Prostate gland (tissue), 2 donors: Measurements from ENCODE around the gene F5.

ENCODE experiments used
- CTCF ChIP-seq, 4 experiments: fragments of 200-600 bp in 2 of 4; fragments of 450-650 bp in 2 of 4; sonication (generic) in 2 of 4; IDR thresholded peaks; 1 replicate in 3 of 4; 2 replicates in 1 of 4; pipeline ENCODE4 v1.5.1; 2016 to 2019; ENCODE audit warnings: antibody characterized with exemption in 4 of 4, mild to moderate bottlenecking in 2 of 4, moderate library complexity in 2 of 4
- POLR2A ChIP-seq: fragments of 450-650 bp; IDR thresholded peaks from one replicate; pipeline ENCODE4 v1.6.1; 2016; ENCODE audit warnings: antibody characterized with exemption, mild to moderate bottlenecking
- POLR2AphosphoS5 ChIP-seq: sonication (generic); formaldehyde crosslinking; IDR thresholded peaks from one replicate; pipeline ENCODE4 v1.6.1; 2017; ENCODE audit warnings: antibody characterized with exemption

- TF ChIP-seq CTCF (IDR thresholded peaks at IDR 0.05) (no peak), POLR2A (no peak), POLR2AphosphoS5 (no peak)
Observed at GRCh38 chr1:169510060-169510459, 76.2 kb downstream of the F5 start.
